NCI-H1694 treated with DMSO at 0.1 percent for 48 hours (cell line): ENCODE data around the gene NCAM1.
"Not testable (repeated sequence)": the region's sequence is repeated elsewhere in the genome, so short reads cannot be mapped to it uniquely, and the experiment has no call there.

Experiments
- DNase-seq: peaks from one replicate; lab custom pipeline; 2025; lab: John Stamatoyannopoulos, UW

The NCAM1 gene

GRCh38 chr11:113022262-113022661, 61.0 kb downstream of the NCAM1 start:
- no peak for DNase-seq

- no peak for DNase-seq
Measured at GRCh38 chr11:113023228-113023627, 62.0 kb downstream of the NCAM1 start.

GRCh38 chr11:113023986-113024385, 62.8 kb downstream of the NCAM1 start:
- no peak for DNase-seq

- no peak for DNase-seq
Measured at GRCh38 chr11:113026778-113027177, 65.6 kb downstream of the NCAM1 start.

- DNase-seq = no peak
Measured at GRCh38 chr11:113034576-113034975, 73.4 kb downstream of the NCAM1 start.

GRCh38 chr11:113035708-113036107, 74.5 kb downstream of the NCAM1 start:
- no peak for DNase-seq

GRCh38 chr11:113043698-113044097, 82.5 kb downstream of the NCAM1 start:
- no peak for DNase-seq

GRCh38 chr11:113045146-113045545, 83.9 kb downstream of the NCAM1 start:
- DNase-seq = no peak

GRCh38 chr11:113046866-113047265, 85.6 kb downstream of the NCAM1 start:
- DNase-seq = no peak

- no peak for DNase-seq
Measured at GRCh38 chr11:113048820-113049768, 87.9 kb downstream of the NCAM1 start.

GRCh38 chr11:113053042-113053441, 91.8 kb downstream of the NCAM1 start:
- DNase-seq = not testable (repeated sequence)

- DNase-seq = no peak
Measured at GRCh38 chr11:113057038-113057437, 95.8 kb downstream of the NCAM1 start.

- no peak for DNase-seq
Measured at GRCh38 chr11:113059548-113059947, 98.3 kb downstream of the NCAM1 start.

- DNase-seq = no peak
Measured at GRCh38 chr11:113065330-113065729, 104.1 kb downstream of the NCAM1 start.

GRCh38 chr11:113072237-113072858, 111.1 kb downstream of the NCAM1 start:
- no peak for DNase-seq

GRCh38 chr11:113073290-113073953, 112.2 kb downstream of the NCAM1 start:
- no peak for DNase-seq

- no peak for DNase-seq
Measured at GRCh38 chr11:113075586-113076095, 114.4 kb downstream of the NCAM1 start.

- DNase-seq = no peak
Measured at GRCh38 chr11:113077379-113077778, 116.2 kb downstream of the NCAM1 start.

GRCh38 chr11:113082341-113082955, 121.2 kb downstream of the NCAM1 start:
- DNase-seq = no peak

GRCh38 chr11:113083571-113083970, 122.4 kb downstream of the NCAM1 start:
- DNase-seq = no peak

GRCh38 chr11:113084297-113084696, 123.1 kb downstream of the NCAM1 start:
- no peak for DNase-seq

GRCh38 chr11:113085446-113085845, 124.2 kb downstream of the NCAM1 start:
- DNase-seq = no peak
